Vagina (tissue), 2 donors: ENCODE measurements around the gene C11orf97.
A peak's percentile ranks its signal among the peaks of the same experiment; 100 is the strongest.

Source experiments
- CTCF ChIP-seq, 3 experiments: fragments of 450-650 bp in 2 of 3; fragments of 200-600 bp in 1 of 3; sonication (generic) in 1 of 3; IDR thresholded peaks; one replicate each; pipeline ENCODE4 v1.5.1; 2017 to 2019; ENCODE audit warnings: antibody characterized with exemption in 3 of 3, mild to moderate bottlenecking in 2 of 3, moderate library complexity in 2 of 3
- POLR2A ChIP-seq, 2 donors: fragments of 450-650 bp; IDR thresholded peaks; one replicate each; pipeline ENCODE4 v1.6.1; 2017; ENCODE audit warnings: antibody characterized with exemption in 2 of 2, mild to moderate bottlenecking in 2 of 2, moderate library complexity in 2 of 2
- POLR2AphosphoS5 ChIP-seq, 2 donors: sonication (generic); formaldehyde crosslinking; IDR thresholded peaks; one replicate each; pipeline ENCODE4 v1.9.0; 2017; ENCODE audit warnings: antibody characterized with exemption in 2 of 2, mild to moderate bottlenecking in 2 of 2, low read depth in 1 of 2; ENCODE audit not compliant: insufficient read depth in 1 of 2

- TF ChIP-seq POLR2A (IDR thresholded peaks at IDR 0.05) (no peak), CTCF (IDR thresholded peaks at IDR 0.05) (peak; percentile 43 to 55 (median 54)), POLR2AphosphoS5 (IDR thresholded peaks at IDR 0.05; ENCODE audit: insufficient read depth in 1 of 2, low read depth in 1 of 2) (no peak)
These were observed 7.5 kb upstream of the C11orf97 start for GRCh38 chr11:94504689-94505293.
